SK-N-SH treated with all-trans-retinoic acid at 6 μM for 48 hours (cell line): ENCODE data around the gene ALK.

Experiments used
- ATAC-seq: fragments of 200-7000 bp; cut with Tn5 transposase; 3 replicates; pipeline ENCODE4 v1.9.1; 2020; ENCODE audit warnings: mild to moderate bottlenecking, moderate library complexity
- ARNTL ChIP-seq: fragments of 450-650 bp; formaldehyde crosslinking; IDR thresholded peaks from 2 replicates; pipeline ENCODE4 v1.5.0; 2020; ENCODE audit warnings: low read depth, mild to moderate bottlenecking, moderate library complexity, borderline replicate concordance
- BACH2 ChIP-seq: fragments of 250-450 bp; sonication (Bioruptor Pico); IDR thresholded peaks from 2 replicates; pipeline ENCODE4 v1.9.0; 2021; ENCODE audit warnings: mild to moderate bottlenecking, borderline replicate concordance
- CSDC2 ChIP-seq: fragments of 250-450 bp; sonication (Bioruptor Pico); IDR thresholded peaks from 2 replicates; pipeline ENCODE4 v1.5.0; 2020; ENCODE audit warnings: mild to moderate bottlenecking, moderate library complexity
- ESRRG ChIP-seq: fragments of 250-450 bp; sonication (Bioruptor Pico); IDR thresholded peaks from 2 replicates; pipeline ENCODE4 v1.6.1; 2021; ENCODE audit warnings: mild to moderate bottlenecking
- GLIS3 ChIP-seq: fragments of 250-450 bp; sonication (Bioruptor Pico); IDR thresholded peaks from 2 replicates; pipeline ENCODE4 v1.5.0; 2020; ENCODE audit warnings: mild to moderate bottlenecking, moderate library complexity
- ISL1 ChIP-seq: fragments of 250-450 bp; sonication (Bioruptor Pico); IDR thresholded peaks from 2 replicates; pipeline ENCODE4 v2.1.2; 2022; ENCODE audit warnings: mild to moderate bottlenecking, moderate library complexity
- OSR1 ChIP-seq: fragments of 250-450 bp; sonication (Bioruptor Pico); IDR thresholded peaks from 2 replicates; pipeline ENCODE4 v1.8.0; 2022; ENCODE audit warnings: moderate library complexity, mild to moderate bottlenecking, inconsistent platforms
- PATZ1 ChIP-seq: fragments of 250-450 bp; sonication (Bioruptor Pico); IDR thresholded peaks from 2 replicates; pipeline ENCODE4 v1.8.0; 2020; ENCODE audit warnings: mild to moderate bottlenecking, moderate library complexity, borderline replicate concordance
- PPARA ChIP-seq: fragments of 250-450 bp; sonication (Bioruptor Pico); IDR thresholded peaks from 2 replicates; pipeline ENCODE4 v1.5.0; 2020; ENCODE audit warnings: mild to moderate bottlenecking, borderline replicate concordance
- RARB ChIP-seq: fragments of 250-450 bp; sonication (Bioruptor Pico); IDR thresholded peaks from 2 replicates; pipeline ENCODE4 v1.8.0; 2021; ENCODE audit warnings: mild to moderate bottlenecking, moderate library complexity
- SNAI2 ChIP-seq: fragments of 250-450 bp; sonication (Bioruptor Pico); IDR thresholded peaks from 2 replicates; pipeline ENCODE4 v1.5.0; 2020; ENCODE audit warnings: mild to moderate bottlenecking, moderate library complexity
- TCF4 ChIP-seq: fragments of 250-450 bp; sonication (Bioruptor Pico); IDR thresholded peaks from 2 replicates; pipeline ENCODE4 v1.8.0; 2021; ENCODE audit warnings: mild to moderate bottlenecking, moderate library complexity, borderline replicate concordance
- TOX ChIP-seq: fragments of 250-450 bp; sonication (Bioruptor Pico); IDR thresholded peaks from 2 replicates; pipeline ENCODE4 v1.8.0; 2021; ENCODE audit warnings: mild to moderate bottlenecking, moderate library complexity, borderline replicate concordance
- TSHZ2 ChIP-seq: fragments of 250-450 bp; sonication (Bioruptor Pico); IDR thresholded peaks from 2 replicates; pipeline ENCODE4 v1.5.0; 2020; ENCODE audit warnings: mild to moderate bottlenecking, moderate library complexity
- ZC3H10 ChIP-seq: fragments of 250-450 bp; sonication (Bioruptor Pico); IDR thresholded peaks from 2 replicates; pipeline ENCODE4 v1.5.1; 2021; ENCODE audit warnings: mild to moderate bottlenecking, moderate library complexity
- ZFP3 ChIP-seq: fragments of 250-450 bp; sonication (Bioruptor Pico); IDR thresholded peaks from 2 replicates; pipeline ENCODE4 v1.5.0; 2020; ENCODE audit warnings: mild to moderate bottlenecking, moderate library complexity
- ZFP30 ChIP-seq: fragments of 450-650 bp; formaldehyde crosslinking; IDR thresholded peaks from 2 replicates; pipeline ENCODE4 v1.5.0; 2022; ENCODE audit warnings: mild to moderate bottlenecking, moderate library complexity
- ZNF565 ChIP-seq: fragments of 450-650 bp; formaldehyde crosslinking; conservative IDR thresholded peaks from 2 replicates; pipeline ENCODE4 v1.5.0; 2020; ENCODE audit warnings: low read depth, mild to moderate bottlenecking, moderate library complexity
- ZNF8 ChIP-seq: fragments of 450-650 bp; formaldehyde crosslinking; IDR thresholded peaks from 2 replicates; pipeline ENCODE4 v1.5.0; 2020; ENCODE audit warnings: mild to moderate bottlenecking, moderate library complexity
- TF ChIP-seq, protein P1 (sequence below): fragments of 250-450 bp; sonication (Bioruptor Pico); IDR thresholded peaks from 2 replicates; pipeline ENCODE4 v1.5.1; 2020; ENCODE audit warnings: low read depth, mild to moderate bottlenecking, moderate library complexity
- TF ChIP-seq, protein P2 (sequence below): fragments of 250-450 bp; sonication (Bioruptor Pico); IDR thresholded peaks from 2 replicates; pipeline ENCODE4 v1.5.1; 2021; ENCODE audit warnings: mild to moderate bottlenecking, moderate library complexity

ALK gene

GRCh38 chr2:29232041-29232440, 689.3 kb downstream of the ALK start:
- no peak for TF ChIP-seq CSDC2 (CRISPR knock-in tag)
- TF ChIP-seq ZFP3: no peak
- no peak for TF ChIP-seq GLIS3 (CRISPR knock-in tag)
- no peak for TF ChIP-seq ZNF565 (CRISPR knock-in tag)
- no peak for TF ChIP-seq ZNF8 (CRISPR knock-in tag)
- no peak for TF ChIP-seq OSR1 (CRISPR knock-in tag)
- TF ChIP-seq, protein P1, sequence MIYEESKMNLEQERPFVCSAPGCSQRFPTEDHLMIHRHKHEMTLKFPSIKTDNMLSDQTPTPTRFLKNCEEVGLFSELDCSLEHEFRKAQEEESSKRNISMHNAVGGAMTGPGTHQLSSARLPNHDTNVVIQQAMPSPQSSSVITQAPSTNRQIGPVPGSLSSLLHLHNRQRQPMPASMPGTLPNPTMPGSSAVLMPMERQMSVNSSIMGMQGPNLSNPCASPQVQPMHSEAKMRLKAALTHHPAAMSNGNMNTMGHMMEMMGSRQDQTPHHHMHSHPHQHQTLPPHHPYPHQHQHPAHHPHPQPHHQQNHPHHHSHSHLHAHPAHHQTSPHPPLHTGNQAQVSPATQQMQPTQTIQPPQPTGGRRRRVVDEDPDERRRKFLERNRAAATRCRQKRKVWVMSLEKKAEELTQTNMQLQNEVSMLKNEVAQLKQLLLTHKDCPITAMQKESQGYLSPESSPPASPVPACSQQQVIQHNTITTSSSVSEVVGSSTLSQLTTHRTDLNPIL: no peak
- TF ChIP-seq RARB (CRISPR knock-in tag): no peak
- no peak for TF ChIP-seq TCF4 (CRISPR knock-in tag)
- no peak for TF ChIP-seq ZC3H10 (CRISPR knock-in tag)

DNA sequence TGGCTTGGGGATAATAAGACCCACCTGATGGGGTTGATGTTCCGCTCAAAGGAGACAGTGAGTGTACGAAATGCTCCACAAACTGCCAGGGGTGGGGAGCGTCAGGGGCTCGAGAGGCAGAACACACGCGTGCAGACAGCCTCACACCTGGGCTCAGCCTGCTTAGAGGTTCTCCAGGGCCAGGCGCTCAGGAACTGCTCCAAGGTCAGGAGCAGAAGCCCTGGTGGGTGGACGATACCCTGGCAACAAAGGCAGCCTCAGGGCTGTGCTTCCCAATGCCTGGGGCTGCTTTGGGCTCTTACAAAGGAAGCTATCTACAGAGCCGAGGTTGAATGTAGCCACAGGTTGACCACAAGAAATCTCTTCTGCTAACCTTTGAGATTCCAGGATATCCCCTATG, 691.7 kb downstream of the ALK start:
- TF ChIP-seq PATZ1 (CRISPR knock-in tag) (no peak), PPARA (CRISPR knock-in tag) (no peak), ZNF565 (CRISPR knock-in tag) (no peak), TSHZ2 (CRISPR knock-in tag) (no peak), OSR1 (CRISPR knock-in tag) (no peak), CSDC2 (CRISPR knock-in tag) (no peak), BACH2 (CRISPR knock-in tag) (no peak), ISL1 (no peak)
- TF ChIP-seq, protein P2, sequence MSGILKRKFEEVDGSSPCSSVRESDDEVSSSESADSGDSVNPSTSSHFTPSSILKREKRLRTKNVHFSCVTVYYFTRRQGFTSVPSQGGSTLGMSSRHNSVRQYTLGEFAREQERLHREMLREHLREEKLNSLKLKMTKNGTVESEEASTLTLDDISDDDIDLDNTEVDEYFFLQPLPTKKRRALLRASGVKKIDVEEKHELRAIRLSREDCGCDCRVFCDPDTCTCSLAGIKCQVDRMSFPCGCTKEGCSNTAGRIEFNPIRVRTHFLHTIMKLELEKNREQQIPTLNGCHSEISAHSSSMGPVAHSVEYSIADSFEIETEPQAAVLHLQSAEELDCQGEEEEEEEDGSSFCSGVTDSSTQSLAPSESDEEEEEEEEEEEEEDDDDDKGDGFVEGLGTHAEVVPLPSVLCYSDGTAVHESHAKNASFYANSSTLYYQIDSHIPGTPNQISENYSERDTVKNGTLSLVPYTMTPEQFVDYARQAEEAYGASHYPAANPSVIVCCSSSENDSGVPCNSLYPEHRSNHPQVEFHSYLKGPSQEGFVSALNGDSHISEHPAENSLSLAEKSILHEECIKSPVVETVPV (CRISPR knock-in tag): no peak
- ATAC-seq: no peak

More at GRCh38 chr2:29232041-29232440, 689.3 kb downstream of the ALK start:
- no peak for ATAC-seq

- no peak for TF ChIP-seq PPARA (CRISPR knock-in tag)
- no peak for TF ChIP-seq ZFP3
- TF ChIP-seq, protein P1: no peak
- TF ChIP-seq TOX: no peak
- TF ChIP-seq ARNTL (CRISPR knock-in tag): no peak
- TF ChIP-seq ESRRG (CRISPR knock-in tag): no peak
- no peak for TF ChIP-seq ZFP30
- no peak for TF ChIP-seq RARB (CRISPR knock-in tag)
- TF ChIP-seq ZC3H10 (CRISPR knock-in tag): no peak
- TF ChIP-seq TCF4 (CRISPR knock-in tag): no peak
- TF ChIP-seq, protein P2 (CRISPR knock-in tag): no peak
- TF ChIP-seq ZNF565 (CRISPR knock-in tag): no peak
- TF ChIP-seq ISL1: no peak
- no peak for TF ChIP-seq PATZ1 (CRISPR knock-in tag)
- no peak for TF ChIP-seq SNAI2 (CRISPR knock-in tag)
- TF ChIP-seq TSHZ2 (CRISPR knock-in tag): no peak
- no peak for TF ChIP-seq BACH2 (CRISPR knock-in tag)
- ATAC-seq: no peak
Measured at GRCh38 chr2:29228947-29229346, 692.4 kb downstream of the ALK start.
